ENCODE data around the gene RPS26.
A peak's percentile ranks its signal among the peaks of the same experiment; 100 is the strongest.
"Not testable (repeated sequence)": the region's sequence is repeated elsewhere in the genome, so short reads cannot be mapped to it uniquely, and the experiment has no call there.

RPS26 gene

DNA sequence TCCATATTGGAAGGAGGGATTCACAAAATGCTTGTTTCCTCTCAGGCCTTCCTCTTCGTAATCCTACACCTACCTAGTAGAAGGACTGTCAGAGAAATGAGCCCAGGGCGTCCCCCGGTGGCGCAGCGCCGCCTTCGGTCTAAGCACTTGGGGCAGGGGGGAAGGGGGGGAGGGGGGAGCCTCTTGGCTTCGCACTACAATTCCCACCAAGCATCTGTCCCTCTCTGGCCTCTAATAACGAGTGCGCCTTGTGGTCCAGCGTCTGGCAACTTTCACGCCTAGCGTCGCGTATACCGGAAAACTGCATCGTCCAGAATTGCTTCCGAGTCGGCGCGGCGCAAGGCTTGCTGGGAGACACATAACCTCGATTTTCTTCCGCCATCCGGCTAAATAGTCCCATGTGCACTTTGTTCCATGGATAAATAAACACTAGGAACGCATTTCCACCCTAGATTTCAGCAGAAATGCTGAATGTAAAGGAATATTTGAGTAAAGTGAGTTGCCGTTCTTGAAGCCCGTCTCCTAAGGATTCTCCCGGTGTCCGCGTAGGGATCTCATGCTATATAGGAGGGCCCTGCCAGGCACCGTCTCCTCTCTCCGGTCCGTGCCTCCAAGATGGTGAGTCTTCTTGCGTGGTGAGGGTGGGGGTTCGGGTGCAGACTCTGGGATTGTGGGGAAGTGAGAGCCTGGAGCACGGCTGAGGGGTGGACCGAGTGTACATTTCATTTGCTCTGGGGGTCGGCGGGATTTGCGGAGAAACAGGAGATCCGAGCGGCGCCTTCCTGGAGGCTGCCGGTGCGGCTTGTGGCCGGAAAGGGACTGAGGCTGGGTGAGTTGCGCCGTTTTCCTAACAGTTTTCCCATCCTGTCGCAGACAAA, at the start of gene RPS26:
Gene RPS26, plus strand, starts transcription at position 367 of the 878 bp plus-strand sequence. Its CDS starts 249 bp downstream, at position 616.
- peak; percentile 96 for DNase-seq

DNA sequence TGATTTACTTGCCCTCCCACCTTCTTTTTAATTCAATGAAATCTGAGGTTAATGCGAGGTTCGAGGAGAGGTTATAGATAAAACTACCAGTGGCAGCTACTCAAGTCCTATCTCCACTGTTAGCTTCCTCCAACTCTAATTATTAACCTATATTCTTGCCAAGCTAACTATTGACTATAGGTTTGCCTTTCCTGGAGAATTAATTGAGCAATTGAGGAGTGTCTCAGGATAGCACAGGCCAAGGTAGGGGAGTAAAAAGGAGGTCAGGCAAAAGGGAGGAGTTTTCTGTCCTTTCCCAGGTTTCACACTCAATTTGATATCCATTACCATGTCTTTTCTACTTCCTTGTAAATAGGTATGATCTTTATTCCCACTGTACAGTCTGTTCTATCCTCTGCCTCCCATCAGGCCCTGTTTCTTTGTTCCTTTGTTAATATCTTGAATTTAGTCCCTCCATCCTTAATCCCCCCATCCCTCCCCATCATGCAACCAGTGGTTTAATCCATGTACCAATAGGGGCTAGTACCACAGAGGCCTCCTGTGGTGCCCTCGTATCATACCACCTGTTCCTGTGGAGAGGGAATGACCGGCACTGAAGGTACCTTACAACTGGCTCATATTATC, 48.4 kb upstream of the RPS26 start:
- DNase-seq = no peak

DNA sequence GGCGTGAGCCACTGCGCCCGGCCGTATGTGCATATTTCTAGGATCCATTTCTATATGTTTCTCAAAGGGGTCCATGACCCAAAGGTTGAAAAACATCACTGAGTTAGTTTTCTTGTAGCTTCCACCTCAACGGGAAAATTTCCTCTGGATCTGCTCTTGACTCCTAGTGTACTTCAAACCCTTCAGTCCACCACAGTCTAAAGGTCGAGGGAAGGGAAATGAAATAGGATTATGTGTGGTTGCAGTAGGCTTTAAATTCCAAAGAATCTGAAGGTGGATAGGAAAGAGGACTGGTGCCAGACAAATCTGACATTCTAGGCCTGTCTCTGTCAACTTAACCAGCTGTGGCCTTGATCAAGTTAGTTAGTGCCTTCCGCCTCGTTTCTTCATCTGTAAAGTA, 46.4 kb upstream of the RPS26 start:
- no peak for DNase-seq

DNA sequence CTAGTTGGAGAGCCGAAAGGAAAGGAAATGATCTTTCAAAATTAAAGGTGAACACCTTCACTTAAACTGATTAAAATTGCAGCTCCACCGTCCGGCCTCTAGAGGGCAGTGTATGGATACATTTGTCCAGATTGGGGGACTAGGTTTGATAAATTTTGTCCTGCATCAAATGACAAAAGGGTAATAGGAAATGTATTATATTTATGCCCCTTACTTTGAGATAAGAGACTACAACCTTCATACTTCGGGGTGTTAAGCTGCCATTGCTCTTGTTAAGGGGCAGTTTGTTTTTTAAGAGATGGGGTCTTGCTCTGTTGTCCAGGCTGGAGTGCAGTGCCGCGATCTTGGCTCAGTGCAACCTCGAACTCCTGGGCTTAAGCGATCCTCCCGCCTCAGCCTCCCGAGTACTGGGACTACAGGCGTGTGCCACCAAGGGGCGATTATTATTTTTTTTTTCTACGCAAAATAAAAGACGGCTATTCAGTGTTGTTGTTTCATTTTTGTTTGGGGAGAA, 45.5 kb upstream of the RPS26 start:
- DNase-seq = peak; percentile 85

DNA sequence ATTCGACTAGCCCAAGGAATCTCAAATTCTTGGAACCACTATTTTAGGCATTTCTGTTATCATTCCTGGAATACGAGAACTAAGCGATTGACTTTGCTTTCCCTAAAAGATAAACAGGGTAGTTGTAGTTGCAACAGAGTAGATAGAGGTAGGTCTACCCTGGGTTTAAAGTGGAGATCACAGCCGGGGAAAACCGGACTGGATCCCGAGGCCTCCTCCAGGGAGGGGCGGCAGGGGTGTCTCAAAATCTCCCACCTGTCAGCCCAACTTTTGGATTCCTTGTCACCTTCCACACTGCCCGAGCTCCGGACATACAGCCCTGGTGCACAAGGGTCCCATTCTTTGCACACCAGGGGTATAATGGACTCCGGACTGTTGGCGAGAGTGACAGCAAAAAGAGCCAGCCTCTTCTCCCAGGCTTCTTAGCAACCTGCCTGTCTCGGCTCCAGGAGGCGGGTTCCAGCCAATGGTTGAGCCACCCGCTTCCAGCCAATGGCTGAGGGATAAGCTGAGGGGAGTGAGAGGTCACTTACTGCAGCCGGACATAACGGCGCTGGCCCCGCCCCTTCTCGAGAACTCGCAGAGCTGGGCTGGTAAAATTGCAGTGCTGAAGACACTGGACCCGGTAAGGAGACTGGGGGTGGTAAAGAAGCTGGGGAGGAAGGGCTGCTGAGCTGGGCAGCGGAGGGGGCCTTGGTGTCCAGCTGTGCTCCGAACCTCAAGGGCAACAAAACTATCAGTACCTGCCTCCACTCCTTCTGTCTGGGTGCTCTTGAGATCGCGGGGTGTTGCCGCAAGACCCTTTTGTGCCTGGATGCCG, 44.8 kb upstream of the RPS26 start, which contains the start of gene SUOX:
Gene SUOX, plus strand, starts transcription at position 562 of the 820 bp plus-strand sequence. CDS start 4,946 bp downstream, outside the sequence.
- peak; percentile 69 for DNase-seq

DNA sequence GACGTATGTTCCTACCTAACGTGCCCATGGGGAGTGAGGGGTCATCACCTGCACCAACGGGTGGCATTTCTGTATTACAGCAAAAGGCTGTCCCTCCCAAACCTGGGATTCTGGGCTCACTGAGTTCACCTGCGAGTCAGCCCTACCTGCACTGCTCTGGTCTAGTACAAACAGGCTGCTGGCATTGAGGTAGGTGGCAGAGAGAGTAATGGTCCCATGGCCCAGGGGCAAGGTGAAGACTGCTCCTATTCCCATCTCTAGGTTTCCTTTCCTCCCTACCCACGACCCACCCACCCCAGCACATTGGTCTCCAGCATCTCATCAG, 44.2 kb upstream of the RPS26 start:
- no peak for DNase-seq

DNA sequence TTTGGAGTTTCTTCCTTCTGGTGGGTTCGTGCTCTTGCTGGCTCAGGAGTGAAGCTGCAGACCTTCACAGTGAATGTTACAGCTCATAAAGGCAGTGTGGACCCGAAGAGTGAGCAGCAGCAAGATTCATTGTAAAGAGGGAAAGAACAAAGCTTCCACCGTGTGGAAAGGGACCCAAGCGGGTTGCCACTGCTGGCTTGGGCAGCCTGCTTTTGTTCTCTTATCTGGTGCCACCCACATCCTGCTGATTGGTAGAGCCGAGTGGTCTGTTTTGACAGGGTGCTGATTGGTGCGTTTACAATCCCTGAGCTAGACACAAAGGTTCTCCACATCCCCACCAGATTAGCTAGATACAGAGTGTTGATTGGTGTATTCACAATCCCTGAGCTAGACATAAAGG, 42.2 kb upstream of the RPS26 start:
- DNase-seq = not testable (repeated sequence)

DNA sequence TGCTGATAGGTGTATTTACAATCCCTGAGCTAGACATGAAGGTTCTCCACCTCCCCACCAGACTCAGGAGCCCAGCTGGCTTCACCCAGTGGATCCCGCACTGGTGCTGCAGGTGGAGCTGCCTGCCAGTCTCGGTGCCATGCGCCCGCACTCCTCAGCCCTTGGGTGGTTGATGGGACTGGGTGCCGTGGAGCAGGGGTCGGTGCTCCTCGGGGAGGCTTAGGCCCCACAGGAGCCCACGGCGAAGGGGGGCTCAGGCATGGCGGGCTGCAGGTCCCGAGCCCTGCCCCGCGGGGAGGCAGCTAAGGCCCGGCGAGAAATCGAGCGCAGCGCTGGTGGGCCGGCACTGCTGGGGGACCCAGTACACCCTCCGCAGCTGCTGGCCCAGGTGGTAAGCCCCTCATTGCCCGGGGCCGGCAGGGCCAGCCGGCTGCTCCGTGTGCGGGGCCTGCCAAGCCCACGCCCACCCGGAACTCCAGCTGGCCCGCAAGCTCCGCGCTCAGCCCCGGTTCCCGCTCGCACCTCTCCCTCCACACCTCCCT, 41.6 kb upstream of the RPS26 start:
- DNase-seq = not testable (repeated sequence)

DNA sequence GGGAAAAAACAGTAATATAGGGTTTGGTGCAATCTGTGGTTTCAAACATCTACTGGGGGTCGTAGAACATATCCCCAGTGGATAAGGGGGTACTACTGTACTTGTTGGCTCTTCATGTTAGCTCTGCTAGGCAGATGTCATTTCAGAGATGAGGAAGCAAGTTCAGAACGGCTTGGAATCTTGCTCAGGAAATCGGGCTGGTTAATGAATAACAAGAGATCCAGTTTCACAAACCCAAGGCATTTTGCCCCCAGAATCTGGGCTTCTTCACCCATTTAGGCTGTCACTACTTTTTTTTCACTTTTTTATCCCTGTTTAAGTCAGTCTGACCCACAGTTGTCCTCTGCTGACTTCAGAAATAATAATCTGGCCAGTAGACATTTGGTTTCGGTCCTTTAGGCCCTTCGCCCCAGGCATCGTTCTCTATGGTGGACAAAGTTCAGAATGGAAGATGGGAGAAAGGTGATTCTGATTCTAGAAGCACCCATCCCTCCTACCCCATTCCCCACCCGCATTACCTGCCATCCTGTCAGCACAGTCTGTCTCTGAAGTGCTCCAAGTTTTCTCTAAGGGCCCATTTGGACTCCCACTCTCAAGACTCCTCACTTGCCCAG, 40.1 kb upstream of the RPS26 start:
- DNase-seq = no peak

DNA sequence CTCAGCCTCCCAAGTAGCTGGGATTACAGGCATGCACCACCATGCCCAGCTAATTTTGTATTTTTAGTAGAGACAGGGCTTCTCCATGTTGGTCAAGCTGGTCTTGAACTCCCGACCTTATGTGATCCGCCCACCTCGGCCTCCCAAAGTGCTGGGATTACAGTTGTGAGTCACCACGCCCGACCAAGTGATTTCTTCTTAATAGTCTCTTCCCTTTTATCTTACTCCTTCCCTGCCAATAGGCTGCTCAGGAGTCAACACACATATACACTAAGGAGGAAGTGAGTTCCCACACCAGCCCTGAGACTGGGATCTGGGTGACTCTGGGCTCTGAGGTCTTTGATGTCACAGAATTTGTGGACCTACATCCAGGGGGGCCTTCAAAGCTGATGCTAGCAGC, 38.3 kb upstream of the RPS26 start:
- DNase-seq = not testable (repeated sequence)

DNA sequence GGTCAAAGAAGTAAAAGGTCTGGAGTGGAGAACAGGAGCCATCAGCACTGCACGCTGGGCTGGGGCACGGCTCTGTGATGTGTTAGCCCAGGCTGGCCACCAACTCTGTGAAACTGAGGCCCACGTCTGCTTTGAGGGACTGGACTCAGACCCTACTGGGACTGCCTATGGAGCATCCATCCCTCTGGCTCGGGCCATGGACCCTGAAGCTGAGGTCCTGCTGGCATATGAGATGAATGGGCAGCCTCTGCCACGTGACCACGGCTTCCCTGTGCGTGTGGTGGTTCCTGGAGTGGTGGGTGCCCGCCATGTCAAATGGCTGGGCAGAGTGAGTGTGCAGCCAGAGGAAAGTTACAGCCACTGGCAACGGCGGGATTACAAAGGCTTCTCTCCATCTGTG, 37.5 kb upstream of the RPS26 start:
- no peak for DNase-seq

DNA sequence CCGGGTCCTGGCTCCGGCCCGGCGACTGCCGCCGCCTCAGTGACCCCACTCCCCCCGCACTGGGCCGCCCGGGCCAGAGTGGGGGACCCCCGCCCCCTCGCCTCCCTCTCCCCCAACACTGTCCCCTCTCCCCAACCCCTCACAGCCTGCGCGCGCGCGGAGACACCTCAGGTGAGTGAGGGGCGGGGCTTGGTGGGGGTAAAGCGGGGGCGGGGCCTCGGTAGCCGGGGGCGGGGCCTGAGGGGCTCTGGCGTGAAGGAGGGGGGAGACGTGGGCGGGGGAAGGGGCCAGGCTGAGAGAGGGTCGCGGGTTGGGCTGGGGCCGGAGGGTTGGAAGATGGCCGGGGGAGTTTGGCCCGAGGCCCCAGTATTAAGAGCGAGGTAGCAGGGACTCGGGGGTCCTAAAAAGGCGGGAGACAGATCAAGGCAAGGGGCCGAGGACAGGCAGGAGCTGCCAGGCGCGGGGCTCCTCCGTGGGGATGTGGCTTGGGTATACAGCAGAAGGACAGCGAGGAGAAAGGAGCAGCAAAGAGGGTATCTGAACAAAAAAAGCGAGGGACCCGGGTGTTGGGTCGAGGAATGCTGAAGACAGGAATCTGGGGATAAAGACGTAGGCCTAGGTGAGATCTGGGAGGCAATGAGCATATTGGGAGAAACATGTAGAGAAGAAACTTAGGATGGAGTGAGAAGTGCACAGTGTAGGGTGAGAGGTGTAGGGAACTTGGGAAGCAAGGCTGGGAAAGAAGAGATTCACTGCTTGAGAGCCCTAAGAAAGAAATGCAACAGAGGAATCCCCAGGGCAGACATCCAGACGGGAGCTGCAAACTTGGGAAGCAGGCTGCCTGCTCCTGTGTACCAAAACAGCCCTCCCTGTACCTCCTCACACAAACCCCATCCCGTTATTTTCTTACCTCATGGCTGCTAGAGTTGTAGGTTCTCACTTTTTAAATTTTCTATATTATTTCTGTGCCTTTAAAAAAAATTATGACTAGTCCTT, 33.9 kb upstream of the RPS26 start:
- DNase-seq = peak; percentile 89

DNA sequence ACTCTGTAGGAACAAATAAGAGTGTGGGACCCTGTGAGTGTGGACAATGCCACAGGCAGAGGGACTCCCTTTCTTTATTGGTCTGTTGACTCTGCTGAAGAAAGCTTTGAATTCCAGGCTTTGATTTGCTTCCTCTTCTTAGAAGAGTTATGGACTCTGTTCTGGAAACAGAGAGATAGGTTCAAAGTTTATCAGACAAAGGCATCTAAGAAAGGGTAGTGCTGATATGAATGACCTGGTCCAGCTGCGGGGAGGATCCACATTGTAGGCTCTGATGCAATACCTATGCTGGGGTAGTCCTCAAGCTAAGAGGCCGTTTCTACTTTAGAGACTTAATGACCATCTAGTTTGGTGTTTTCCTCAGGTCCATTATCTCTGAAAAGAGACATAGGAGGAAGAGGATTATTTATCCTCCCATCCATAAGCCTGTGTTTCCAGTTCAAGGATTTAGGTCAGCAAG, 31.6 kb upstream of the RPS26 start:
- no peak for DNase-seq

DNA sequence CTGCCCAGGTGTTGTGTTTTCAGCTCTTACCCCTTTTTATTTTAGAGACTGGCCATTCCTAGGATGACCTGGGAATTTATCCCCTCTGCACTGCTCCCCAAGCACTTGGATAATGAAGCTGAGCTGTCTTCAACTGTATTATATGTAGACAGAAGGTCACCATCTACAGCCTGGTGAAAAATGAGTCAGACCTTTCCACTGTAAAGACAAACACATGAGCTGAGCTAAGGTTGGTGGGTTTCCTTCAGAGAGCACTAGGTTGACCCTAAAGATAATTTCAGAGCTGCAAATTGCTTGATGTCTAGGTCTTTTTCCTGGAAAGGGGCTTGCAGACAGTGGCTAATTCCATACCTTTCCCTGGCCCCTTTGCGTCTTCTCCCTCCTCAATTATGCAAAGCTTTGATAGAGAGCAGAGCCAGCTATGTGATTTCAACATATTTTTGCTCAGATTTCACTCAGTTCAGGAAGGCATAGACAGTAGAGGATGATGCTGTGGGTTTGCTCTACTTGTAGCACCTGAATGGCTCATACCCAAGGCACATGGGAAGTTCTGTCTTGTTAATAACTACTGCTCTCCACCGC, 30.1 kb upstream of the RPS26 start:
- DNase-seq = no peak

DNA sequence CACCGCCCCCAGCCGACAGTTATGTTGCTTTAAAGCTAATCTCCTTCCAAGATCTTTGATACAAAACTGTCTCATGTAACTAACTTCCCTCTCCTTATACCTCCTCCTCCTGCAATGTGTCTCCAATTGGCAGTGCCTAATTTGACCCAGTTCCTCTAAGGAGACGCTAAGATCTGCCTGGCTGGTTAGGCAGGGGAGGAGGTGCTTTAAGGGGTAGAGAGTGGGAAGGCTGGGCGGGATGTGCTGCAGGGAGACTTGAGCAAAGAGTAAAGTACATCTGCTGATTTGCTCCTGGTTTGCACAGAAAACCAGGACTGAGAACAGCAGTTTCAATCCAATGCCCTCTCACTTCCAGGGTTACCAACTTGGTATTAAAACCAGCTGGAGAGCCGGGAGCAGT, 28.2 kb upstream of the RPS26 start:
- DNase-seq = no peak

DNA sequence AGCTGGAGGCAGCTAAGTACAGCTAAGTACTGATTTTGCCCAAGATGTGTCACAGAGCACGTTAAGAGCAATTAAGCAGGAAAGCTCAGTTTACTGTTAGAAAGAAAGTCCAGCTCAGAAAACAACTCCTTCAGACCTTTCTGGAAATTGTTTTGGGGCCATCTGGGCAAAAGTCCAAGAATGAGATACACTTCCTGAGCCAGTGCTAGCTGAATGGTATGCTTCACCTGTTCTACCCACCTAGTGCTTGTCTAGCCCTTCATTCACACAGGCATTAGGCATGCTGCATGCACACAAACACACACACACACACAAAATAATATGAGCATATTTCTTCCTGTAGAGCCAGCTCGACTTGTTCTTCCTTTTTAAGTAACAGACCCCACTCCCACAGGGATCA, 27.5 kb upstream of the RPS26 start:
- DNase-seq = no peak

DNA sequence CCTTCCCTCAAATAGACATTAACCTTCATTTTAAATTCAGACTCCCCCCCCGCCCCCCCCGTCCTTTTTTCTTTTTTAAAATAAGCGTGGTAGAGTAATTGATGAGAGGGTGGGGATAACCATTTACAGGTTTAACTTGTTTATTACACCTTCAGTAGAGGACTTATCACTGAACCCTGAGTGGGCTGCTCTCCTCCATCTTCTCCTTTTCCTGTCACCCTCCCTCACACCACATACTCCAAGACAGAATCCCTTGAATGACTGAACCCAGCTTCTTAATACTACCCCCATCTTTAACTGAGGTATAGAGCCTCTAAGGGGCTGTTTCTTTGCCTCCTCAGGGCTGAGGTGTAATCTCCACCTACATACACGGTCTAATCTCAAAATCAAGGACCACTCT, 24.5 kb upstream of the RPS26 start:
- DNase-seq = no peak

DNA sequence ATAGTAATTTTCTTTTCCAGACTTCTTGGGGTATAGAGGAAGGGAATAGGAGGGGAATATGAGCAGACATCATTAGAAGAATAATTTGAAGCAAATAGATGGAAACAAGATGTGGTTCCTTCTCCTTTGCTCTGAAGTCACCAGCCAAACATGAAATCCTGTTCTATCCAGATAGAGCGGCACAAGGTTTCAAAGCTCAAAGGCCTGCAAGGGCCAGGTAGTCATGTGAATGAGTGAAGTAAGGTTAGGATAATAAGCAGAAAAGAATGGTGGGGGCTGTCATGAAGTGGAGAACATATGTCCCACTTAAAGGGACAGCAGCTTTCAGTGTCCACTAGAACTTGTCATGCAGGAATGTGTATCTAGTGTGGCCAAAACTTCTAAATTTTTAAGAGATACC, 23.4 kb upstream of the RPS26 start:
- no peak for DNase-seq

DNA sequence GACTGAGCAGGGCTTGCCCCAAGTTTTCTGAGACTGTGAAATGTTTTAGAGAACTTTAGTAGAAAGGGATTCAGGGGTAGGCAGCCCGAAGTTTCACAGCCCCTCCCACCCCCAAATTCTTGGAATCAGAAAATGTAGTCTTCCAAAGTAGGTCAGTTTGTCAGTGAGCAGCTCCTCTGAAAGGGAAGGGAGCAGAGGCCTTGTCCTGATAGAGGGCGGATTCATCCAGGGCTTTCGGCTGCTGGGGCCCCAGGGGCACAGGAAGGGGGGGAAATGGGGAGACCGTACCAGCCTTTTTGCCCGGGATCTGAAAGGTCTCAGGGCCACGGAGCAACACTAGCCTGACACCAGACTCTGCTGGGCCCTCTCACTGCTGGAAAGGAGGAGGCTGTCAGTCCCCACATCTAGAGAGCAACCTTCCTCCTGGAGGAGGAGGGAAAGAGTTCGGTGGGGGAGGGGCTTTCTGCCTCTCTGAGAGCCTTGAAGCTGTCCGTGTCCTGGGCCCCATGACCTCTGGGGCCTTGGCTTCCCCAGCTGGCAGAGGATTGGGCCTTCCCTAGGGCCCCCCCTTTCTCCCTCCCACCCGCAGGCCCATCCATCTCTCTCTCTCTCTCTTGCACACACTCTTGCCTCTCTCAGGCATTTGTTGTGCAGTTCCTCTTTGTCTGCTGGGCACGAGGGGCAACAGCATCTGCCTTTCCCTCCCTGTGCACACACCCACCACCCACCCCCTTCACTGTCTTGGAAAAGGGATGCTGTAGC, 21.1 kb upstream of the RPS26 start, which contains the start of gene IKZF4:
Gene IKZF4, plus strand, starts transcription at position 621 of the 762 bp plus-strand sequence. CDS start 451 bp downstream, outside the sequence.
- no peak for DNase-seq

All from activated effector memory CD4-positive, alpha-beta T cell treated with anti-CD3 and anti-CD28 coated beads, Interleukin-2, amount 50 U/mL, for 16 hours (primary cell).